Activated CD8-positive, alpha-beta T cell treated with anti-CD3 and anti-CD28 coated beads for 36 hours (primary cell): ENCODE data around the gene EYS. TPM values are rescaled to one million over a fixed set of nuclear protein-coding genes. Genes with fewer than 3 reads are reported as not detected.

Experiments used
- ATAC-seq: fragments of 200-7000 bp; cut with Tn5 transposase; one replicate; pipeline ENCODE4 v1.10.0; 2021; ENCODE audit warnings: mild to moderate bottlenecking, moderate library complexity
- CTCF ChIA-PET: fragments of 350-600 bp; sonication (Branson Sonifier 250); formaldehyde crosslinking; loops from one replicate; lab custom pipeline; 2021; ENCODE audit warnings: antibody characterized with exemption; lab: Charles Lee
- POLR2A ChIA-PET: fragments of 350-600 bp; sonication (Branson Sonifier 250); formaldehyde crosslinking; loops from one replicate; lab custom pipeline; 2021; ENCODE audit warnings: antibody characterized with exemption; lab: Charles Lee
- DNase-seq: peaks from one replicate; pipeline ENCODE4 v3.0.0-alpha.2; 2020
- H3K27ac Mint-ChIP-seq: one replicate; pipeline ENCODE4 v1.8.0; 2021; ENCODE audit warnings: mild to moderate bottlenecking, mixed read lengths
- H3K27me3 Mint-ChIP-seq: one replicate; pipeline ENCODE4 v1.8.0; 2021; ENCODE audit warnings: mixed read lengths
- H3K36me3 Mint-ChIP-seq: one replicate; pipeline ENCODE4 v1.8.0; 2021; ENCODE audit warnings: low read depth, mixed read lengths
- H3K4me1 Mint-ChIP-seq: one replicate; pipeline ENCODE4 v1.8.0; 2021; ENCODE audit warnings: low read depth, mixed read lengths
- H3K4me3 Mint-ChIP-seq: one replicate; pipeline ENCODE4 v1.8.0; 2021; ENCODE audit warnings: mild to moderate bottlenecking, moderate library complexity, mixed read lengths
- H3K9me3 Mint-ChIP-seq: one replicate; pipeline ENCODE4 v1.8.0; 2021; ENCODE audit warnings: mixed read lengths
- CTCF ChIP-seq: fragments of 200-600 bp; IDR thresholded peaks from one replicate; pipeline ENCODE4 v1.8.0; 2022; ENCODE audit warnings: antibody characterized with exemption, mild to moderate bottlenecking
- intact Hi-C: fragments of 100-400 bp; cut with micrococcal nuclease; formaldehyde crosslinking; loops from one replicate; pipeline ENCODE4 v1.10.0; 2022
- total RNA-seq, 2 experiments: library from RNA; stranded (reverse); gene quantifications; one replicate each; pipeline ENCODE4 v1.2.3, GENCODE V29; 2021

Gene EYS
- total RNA-seq, 2 experiments from 2014 or later = not detected

GRCh38 chr6:64293298-64293697 lies 1413.7 kb downstream of the EYS start:
- CTCF ChIA-PET = no interaction called here
- H3K9me3 Mint-ChIP-seq = no peaks in the 10 kb centered on the region
- no peak for ATAC-seq
- no peak for TF ChIP-seq CTCF
- intact Hi-C loops = no loop called here
- no peaks in the 10 kb centered on the region for H3K4me1 Mint-ChIP-seq
- H3K27ac Mint-ChIP-seq = no peak overlapping the region
- no peaks in the 10 kb centered on the region for H3K27me3 Mint-ChIP-seq
- DNase-seq = no peak
- POLR2A ChIA-PET = interaction anchor here (0.7 kb wide), 1 partner anchor 37 kb away, joined by 3 read pairs; no protein-coding TSS in a partner anchor
- no peaks in the 10 kb centered on the region for H3K36me3 Mint-ChIP-seq
- H3K4me3 Mint-ChIP-seq = no peak overlapping the region

- intact Hi-C loops = no loop called here
- Mint-ChIP-seq H3K27ac (no peak overlapping the region), H3K4me3 (no peak overlapping the region), H3K27me3 (no peaks in the 10 kb centered on the region), H3K9me3 (peaks cover 2% of the 10 kb centered on the region), H3K4me1 (no peaks in the 10 kb centered on the region), H3K36me3 (no peaks in the 10 kb centered on the region)
- no peak for TF ChIP-seq CTCF
- ChIA-PET CTCF (no interaction called here), POLR2A (interaction anchor here (0.6 kb wide), 1 partner anchor 84 kb away, joined by 3 read pairs; no protein-coding TSS in a partner anchor)
- DNase-seq (no peak), ATAC-seq (no peak)
Measured at GRCh38 chr6:64290867-64291266, 1416.2 kb downstream of the EYS start.

- DNase-seq = no peak
- H3K36me3 Mint-ChIP-seq = no peaks in the 10 kb centered on the region
- ChIA-PET CTCF (no interaction called here), POLR2A (no interaction called here)
- H3K4me3 Mint-ChIP-seq = no peak overlapping the region
- H3K4me1 Mint-ChIP-seq = no peaks in the 10 kb centered on the region
- H3K27ac Mint-ChIP-seq = no peak overlapping the region
- intact Hi-C loops = no loop called here
- ATAC-seq = no peak
- H3K9me3 Mint-ChIP-seq = peaks cover 2% of the 10 kb centered on the region
- H3K27me3 Mint-ChIP-seq = no peaks in the 10 kb centered on the region
- no peak for TF ChIP-seq CTCF
Measured at GRCh38 chr6:64289931-64290330, 1417.1 kb downstream of the EYS start.

GRCh38 chr6:64288351-64288750 lies 1418.7 kb downstream of the EYS start:
- ChIA-PET POLR2A (no interaction called here), CTCF (no interaction called here)
- ATAC-seq = no peak
- intact Hi-C loops = no loop called here
- H3K4me3 Mint-ChIP-seq = no peak overlapping the region
- TF ChIP-seq CTCF = no peak
- DNase-seq = no peak
- peaks cover 3% of the 10 kb centered on the region for H3K9me3 Mint-ChIP-seq
- H3K27ac Mint-ChIP-seq = no peak overlapping the region
- no peaks in the 10 kb centered on the region for H3K4me1 Mint-ChIP-seq
- H3K27me3 Mint-ChIP-seq = no peaks in the 10 kb centered on the region
- H3K36me3 Mint-ChIP-seq = no peaks in the 10 kb centered on the region

- no peak for DNase-seq
- CTCF ChIA-PET = no interaction called here
- H3K27ac Mint-ChIP-seq = no peak overlapping the region
- H3K36me3 Mint-ChIP-seq = no peaks in the 10 kb centered on the region
- H3K9me3 Mint-ChIP-seq = peaks cover 2% of the 10 kb centered on the region
- intact Hi-C loops = no loop called here
- no peak for ATAC-seq
- POLR2A ChIA-PET = no interaction called here
- H3K27me3 Mint-ChIP-seq = no peaks in the 10 kb centered on the region
- no peak for TF ChIP-seq CTCF
- H3K4me3 Mint-ChIP-seq = no peak overlapping the region
- no peaks in the 10 kb centered on the region for H3K4me1 Mint-ChIP-seq
Measured at GRCh38 chr6:64281167-64281566, 1425.9 kb downstream of the EYS start.
